ENCODE data around the gene CTSE.

GRCh38 chr1:205978676-205979075 is 45.0 kb downstream of the CTSE start:
- TF ChIP-seq, protein P1, sequence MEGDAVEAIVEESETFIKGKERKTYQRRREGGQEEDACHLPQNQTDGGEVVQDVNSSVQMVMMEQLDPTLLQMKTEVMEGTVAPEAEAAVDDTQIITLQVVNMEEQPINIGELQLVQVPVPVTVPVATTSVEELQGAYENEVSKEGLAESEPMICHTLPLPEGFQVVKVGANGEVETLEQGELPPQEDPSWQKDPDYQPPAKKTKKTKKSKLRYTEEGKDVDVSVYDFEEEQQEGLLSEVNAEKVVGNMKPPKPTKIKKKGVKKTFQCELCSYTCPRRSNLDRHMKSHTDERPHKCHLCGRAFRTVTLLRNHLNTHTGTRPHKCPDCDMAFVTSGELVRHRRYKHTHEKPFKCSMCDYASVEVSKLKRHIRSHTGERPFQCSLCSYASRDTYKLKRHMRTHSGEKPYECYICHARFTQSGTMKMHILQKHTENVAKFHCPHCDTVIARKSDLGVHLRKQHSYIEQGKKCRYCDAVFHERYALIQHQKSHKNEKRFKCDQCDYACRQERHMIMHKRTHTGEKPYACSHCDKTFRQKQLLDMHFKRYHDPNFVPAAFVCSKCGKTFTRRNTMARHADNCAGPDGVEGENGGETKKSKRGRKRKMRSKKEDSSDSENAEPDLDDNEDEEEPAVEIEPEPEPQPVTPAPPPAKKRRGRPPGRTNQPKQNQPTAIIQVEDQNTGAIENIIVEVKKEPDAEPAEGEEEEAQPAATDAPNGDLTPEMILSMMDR (IDR thresholded peaks at IDR 0.05): no peak
- no peak for TF ChIP-seq POLR2A (IDR thresholded peaks at IDR 0.05)
